Activated naive CD8-positive, alpha-beta T cell (primary cell): Measurements from ENCODE around the gene ZNF879.

Source experiments
- H3K27ac Mint-ChIP-seq: one replicate; pipeline ENCODE4 v1.8.0; 2021; ENCODE audit warnings: mixed read lengths
- H3K27me3 Mint-ChIP-seq: one replicate; pipeline ENCODE4 v1.8.0; 2021; ENCODE audit warnings: mixed read lengths
- H3K36me3 Mint-ChIP-seq: one replicate; pipeline ENCODE4 v1.8.0; 2021; ENCODE audit warnings: mixed read lengths
- H3K4me1 Mint-ChIP-seq: one replicate; pipeline ENCODE4 v1.8.0; 2021; ENCODE audit warnings: low read depth, mixed read lengths
- H3K4me3 Mint-ChIP-seq: one replicate; pipeline ENCODE4 v1.8.0; 2021; ENCODE audit warnings: mild to moderate bottlenecking, mixed read lengths
- H3K9me3 Mint-ChIP-seq: one replicate; pipeline ENCODE4 v1.8.0; 2021; ENCODE audit warnings: low read depth, mixed read lengths

Gene ZNF879

GRCh38 chr5:179023528-179024189, at the start of gene ZNF879:
Gene ZNF879, plus strand, starts transcription at chr5:179023804. Its CDS starts 1,201 bp downstream, at chr5:179025005.
- Mint-ChIP-seq H3K9me3 (peaks cover 11% of the 10 kb centered on the region), H3K27me3 (peaks cover 2% of the 10 kb centered on the region), H3K27ac (peak within 1 kb of the TSS; percentile 81), H3K4me3 (peak within 1 kb of the TSS; percentile 99), H3K36me3 (peaks cover 22% of the 10 kb centered on the region), H3K4me1 (peaks cover 15% of the 10 kb centered on the region)

- peaks cover 29% of the 10 kb centered on the region for H3K9me3 Mint-ChIP-seq
- H3K4me3 Mint-ChIP-seq, result no peak overlapping the region
- H3K27me3 Mint-ChIP-seq, result no peaks in the 10 kb centered on the region
- H3K4me1 Mint-ChIP-seq, result no peaks in the 10 kb centered on the region
- peaks cover 13% of the 10 kb centered on the region for H3K36me3 Mint-ChIP-seq
- H3K27ac Mint-ChIP-seq, result no peak overlapping the region
These were observed 42.2 kb upstream of the ZNF879 start for GRCh38 chr5:178981381-178981780.

- Mint-ChIP-seq H3K9me3 (peaks cover 21% of the 10 kb centered on the region), H3K27me3 (no peaks in the 10 kb centered on the region), H3K4me3 (no peak overlapping the region), H3K36me3 (peaks cover 6% of the 10 kb centered on the region), H3K4me1 (no peaks in the 10 kb centered on the region), H3K27ac (no peak overlapping the region)
These were observed 40.7 kb upstream of the ZNF879 start for GRCh38 chr5:178982941-178983340.

GRCh38 chr5:178983728-178984127, 39.9 kb upstream of the ZNF879 start:
- no peaks in the 10 kb centered on the region for H3K4me1 Mint-ChIP-seq
- peaks cover 13% of the 10 kb centered on the region for H3K9me3 Mint-ChIP-seq
- no peaks in the 10 kb centered on the region for H3K27me3 Mint-ChIP-seq
- no peak overlapping the region for H3K27ac Mint-ChIP-seq
- H3K36me3 Mint-ChIP-seq, result peaks cover 3% of the 10 kb centered on the region
- H3K4me3 Mint-ChIP-seq, result no peak overlapping the region

GRCh38 chr5:178984145-178985072, 39.2 kb upstream of the ZNF879 start:
- no peaks in the 10 kb centered on the region for H3K27me3 Mint-ChIP-seq
- H3K4me3 Mint-ChIP-seq, result no peak overlapping the region
- H3K9me3 Mint-ChIP-seq, result peaks cover 9% of the 10 kb centered on the region
- peaks cover 3% of the 10 kb centered on the region for H3K36me3 Mint-ChIP-seq
- no peaks in the 10 kb centered on the region for H3K4me1 Mint-ChIP-seq
- no peak overlapping the region for H3K27ac Mint-ChIP-seq

GRCh38 chr5:178986326-178986960, 37.2 kb upstream of the ZNF879 start:
- no peaks in the 10 kb centered on the region for H3K4me1 Mint-ChIP-seq
- no peaks in the 10 kb centered on the region for H3K36me3 Mint-ChIP-seq
- no peaks in the 10 kb centered on the region for H3K9me3 Mint-ChIP-seq
- H3K4me3 Mint-ChIP-seq, result no peak overlapping the region
- no peaks in the 10 kb centered on the region for H3K27me3 Mint-ChIP-seq
- no peak overlapping the region for H3K27ac Mint-ChIP-seq

GRCh38 chr5:178988436-178989220, 35.0 kb upstream of the ZNF879 start:
- Mint-ChIP-seq H3K27ac (no peak overlapping the region), H3K27me3 (peaks cover 10% of the 10 kb centered on the region), H3K4me3 (no peak overlapping the region), H3K36me3 (no peaks in the 10 kb centered on the region), H3K4me1 (no peaks in the 10 kb centered on the region), H3K9me3 (no peaks in the 10 kb centered on the region)

- H3K27me3 Mint-ChIP-seq, result peaks cover 11% of the 10 kb centered on the region
- H3K27ac Mint-ChIP-seq, result no peak overlapping the region
These were observed 34.3 kb upstream of the ZNF879 start for GRCh38 chr5:178989311-178989710.

GRCh38 chr5:178990491-178990890, 33.1 kb upstream of the ZNF879 start:
- Mint-ChIP-seq H3K9me3 (no peaks in the 10 kb centered on the region), H3K36me3 (no peaks in the 10 kb centered on the region), H3K4me1 (peaks cover 3% of the 10 kb centered on the region), H3K4me3 (no peak overlapping the region), H3K27ac (no peak overlapping the region), H3K27me3 (peaks cover 14% of the 10 kb centered on the region)

More at GRCh38 chr5:178989311-178989710, 34.3 kb upstream of the ZNF879 start:
- H3K4me1 Mint-ChIP-seq, result no peaks in the 10 kb centered on the region
- no peak overlapping the region for H3K4me3 Mint-ChIP-seq
- no peaks in the 10 kb centered on the region for H3K9me3 Mint-ChIP-seq
- H3K36me3 Mint-ChIP-seq, result no peaks in the 10 kb centered on the region

- H3K9me3 Mint-ChIP-seq, result no peaks in the 10 kb centered on the region
- peaks cover 4% of the 10 kb centered on the region for H3K4me1 Mint-ChIP-seq
- no peak overlapping the region for H3K27ac Mint-ChIP-seq
- peaks cover 15% of the 10 kb centered on the region for H3K27me3 Mint-ChIP-seq
- no peak overlapping the region for H3K4me3 Mint-ChIP-seq
- H3K36me3 Mint-ChIP-seq, result no peaks in the 10 kb centered on the region
These were observed 32.1 kb upstream of the ZNF879 start for GRCh38 chr5:178991190-178992145.

GRCh38 chr5:178992291-178992895, 31.2 kb upstream of the ZNF879 start:
- Mint-ChIP-seq H3K9me3 (no peaks in the 10 kb centered on the region), H3K4me1 (peaks cover 4% of the 10 kb centered on the region), H3K27ac (no peak overlapping the region), H3K27me3 (peaks cover 15% of the 10 kb centered on the region), H3K4me3 (no peak overlapping the region), H3K36me3 (no peaks in the 10 kb centered on the region)

- H3K9me3 Mint-ChIP-seq, result no peaks in the 10 kb centered on the region
- peaks cover 4% of the 10 kb centered on the region for H3K4me1 Mint-ChIP-seq
- no peak overlapping the region for H3K27ac Mint-ChIP-seq
- H3K4me3 Mint-ChIP-seq, result no peak overlapping the region
- H3K27me3 Mint-ChIP-seq, result peaks cover 15% of the 10 kb centered on the region
- H3K36me3 Mint-ChIP-seq, result no peaks in the 10 kb centered on the region
These were observed 30.3 kb upstream of the ZNF879 start for GRCh38 chr5:178993236-178993765.

- H3K36me3 Mint-ChIP-seq, result no peaks in the 10 kb centered on the region
- peaks cover 4% of the 10 kb centered on the region for H3K4me1 Mint-ChIP-seq
- H3K9me3 Mint-ChIP-seq, result no peaks in the 10 kb centered on the region
- peaks cover 15% of the 10 kb centered on the region for H3K27me3 Mint-ChIP-seq
- no peak overlapping the region for H3K4me3 Mint-ChIP-seq
- no peak overlapping the region for H3K27ac Mint-ChIP-seq
These were observed 29.5 kb upstream of the ZNF879 start for GRCh38 chr5:178993955-178994579.
